A673 (cell line): ENCODE measurements around the gene BRAF. TPM values are rescaled to one million over a fixed set of nuclear protein-coding genes. Genes with fewer than 3 reads are reported as not detected.

Source experiments
- BruUV-seq: library from RNA; stranded (reverse); fragments of 400-500 nt; replicated peaks from 2 replicates; lab custom pipeline; 2021; lab: Mats Ljungman, UMichigan
- CTCF ChIA-PET: fragments of 300-600 bp; sonication (Branson Sonifier 250); formaldehyde crosslinking; loops from one replicate; lab custom pipeline; 2022; ENCODE audit warnings: antibody characterized with exemption; lab: Charles Lee
- POLR2A ChIA-PET: fragments of 300-600 bp; sonication (Branson Sonifier 250); formaldehyde crosslinking; loops from one replicate; lab custom pipeline; 2022; ENCODE audit warnings: antibody characterized with exemption; ENCODE audit not compliant: low non-redundant PET; lab: Charles Lee
- DNase-seq: peaks from one replicate; pipeline ENCODE4 v3.0.0-alpha.2; 2015; ENCODE audit warnings: low spot score
- H3K27ac ChIP-seq: fragments of 200-600 bp; sonication (generic); 2 replicates; pipeline ENCODE4 v1.5.1; 2016; ENCODE audit warnings: mixed run types, low read depth, mild to moderate bottlenecking, mixed read lengths, antibody characterized with exemption, low read length; ENCODE audit not compliant: poor library complexity, severe bottlenecking
- H3K27me3 ChIP-seq: fragments of 200-600 bp; sonication (generic); replicated peaks from 2 replicates; pipeline ENCODE4 v1.6.1; 2017; ENCODE audit warnings: mixed run types, low read depth, mild to moderate bottlenecking, mixed read lengths, antibody characterized with exemption, low read length; ENCODE audit not compliant: insufficient read depth, poor library complexity
- H3K36me3 ChIP-seq: fragments of 200-600 bp; sonication (generic); 2 replicates; pipeline ENCODE4 v1.6.1; 2016; ENCODE audit warnings: mixed run types, mild to moderate bottlenecking, mixed read lengths, antibody characterized with exemption, low read length; ENCODE audit not compliant: insufficient read depth, poor library complexity, severe bottlenecking
- H3K4me1 ChIP-seq: fragments of 200-600 bp; sonication (generic); 2 replicates; pipeline ENCODE4 v1.6.1; 2017; ENCODE audit warnings: mixed run types, mild to moderate bottlenecking, mixed read lengths, antibody characterized with exemption, low read length; ENCODE audit not compliant: insufficient read depth, poor library complexity, severe bottlenecking
- H3K4me3 ChIP-seq: fragments of 200-600 bp; sonication (generic); 2 replicates; pipeline ENCODE4 v1.5.1; 2016; ENCODE audit warnings: low read depth, mixed run types, mild to moderate bottlenecking, mixed read lengths, low read length; ENCODE audit not compliant: poor library complexity, severe bottlenecking
- H3K9me3 ChIP-seq: fragments of 200-600 bp; sonication (generic); 2 replicates; pipeline ENCODE4 v1.6.1; 2016; ENCODE audit warnings: mixed run types, low read depth, mild to moderate bottlenecking, mixed read lengths, antibody characterized with exemption, low read length; ENCODE audit not compliant: poor library complexity, severe bottlenecking
- CTCF ChIP-seq: fragments of 300-800, 200-600 bp; sonication (generic); conservative IDR thresholded peaks from 2 replicates; pipeline ENCODE4 v1.5.1; 2017; ENCODE audit warnings: low read depth, mild to moderate bottlenecking, antibody characterized with exemption, low read length, moderate library complexity, mixed read lengths
- EZH2 ChIP-seq: fragments of 200-600 bp; sonication (generic); IDR thresholded peaks from 2 replicates; pipeline ENCODE4 v1.6.1; 2017; ENCODE audit warnings: borderline replicate concordance, low read depth, mild to moderate bottlenecking, mixed read lengths, antibody characterized with exemption, low read length; ENCODE audit not compliant: poor library complexity, severe bottlenecking
- intact Hi-C: fragments of 100-400 bp; cut with micrococcal nuclease; formaldehyde crosslinking; loops from one replicate; pipeline ENCODE4 v1.10.0; 2022; ENCODE audit not compliant: unreplicated experiment
- total RNA-seq: library from RNA; stranded (reverse); gene quantifications from 2 replicates; pipeline ENCODE4 v1.2.3, GENCODE V29; 2021

Gene BRAF
- total RNA-seq, 1 experiment from 2014 or later = 31.8 TPM

- no peak overlapping the region for H3K27ac ChIP-seq
- no peak for DNase-seq
- ChIA-PET CTCF (no interaction called here), POLR2A (no interaction called here)
- no TSS peak for BruUV-seq
- no peaks in the 10 kb centered on the region for H3K27me3 ChIP-seq
- TF ChIP-seq CTCF (no peak), EZH2 (no peak)
- H3K36me3 ChIP-seq = no peaks in the 10 kb centered on the region
- no peaks in the 10 kb centered on the region for H3K9me3 ChIP-seq
- H3K4me3 ChIP-seq = no peak overlapping the region
- intact Hi-C loops = no loop called here
- H3K4me1 ChIP-seq = no peaks in the 10 kb centered on the region
Measured at GRCh38 chr7:140681766-140682165, 243.0 kb downstream of the BRAF start.

- no peaks in the 10 kb centered on the region for H3K27me3 ChIP-seq
- CTCF ChIA-PET = no interaction called here
- H3K4me1 ChIP-seq = no peaks in the 10 kb centered on the region
- no peaks in the 10 kb centered on the region for H3K36me3 ChIP-seq
- no peaks in the 10 kb centered on the region for H3K9me3 ChIP-seq
- H3K27ac ChIP-seq = no peak overlapping the region
- DNase-seq = no peak
- intact Hi-C loops = no loop called here
- TF ChIP-seq EZH2 (no peak), CTCF (no peak)
- no TSS peak for BruUV-seq
- H3K4me3 ChIP-seq = no peak overlapping the region
- POLR2A ChIA-PET = no interaction called here
Measured at GRCh38 chr7:140680886-140681285, 243.8 kb downstream of the BRAF start.

GRCh38 chr7:140679186-140679585 lies 245.5 kb downstream of the BRAF start:
- CTCF ChIA-PET = no interaction called here
- POLR2A ChIA-PET = no interaction called here

More at GRCh38 chr7:140679186-140679585, 245.5 kb downstream of the BRAF start:
- TF ChIP-seq CTCF (no peak), EZH2 (no peak)
- no peaks in the 10 kb centered on the region for H3K9me3 ChIP-seq
- H3K4me3 ChIP-seq = no peak overlapping the region
- peaks cover 2% of the 10 kb centered on the region for H3K4me1 ChIP-seq
- no peaks in the 10 kb centered on the region for H3K36me3 ChIP-seq
- no peak overlapping the region for H3K27ac ChIP-seq
- BruUV-seq = no TSS peak
- intact Hi-C loops = no loop called here
- no peak for DNase-seq
- H3K27me3 ChIP-seq = no peaks in the 10 kb centered on the region
